ENCODE results near the gene PLCL1. TPM values are rescaled to one million over a fixed set of nuclear protein-coding genes. Genes with fewer than 3 reads are reported as not detected.

PLCL1 gene
- total RNA-seq, 1 donor from 2014 or later = 78.6 TPM

GRCh38 chr2:198146346-198146940 lies 342.1 kb downstream of the PLCL1 start:
- H3K4me3 ChIP-seq = no peak overlapping the region
- no peak for TF ChIP-seq CTCF (IDR thresholded peaks at IDR 0.05; ENCODE audit: borderline replicate concordance)
- H3K36me3 ChIP-seq = peaks cover 11% of the 10 kb centered on the region
- peaks cover 31% of the 10 kb centered on the region for H3K4me1 ChIP-seq
- peaks cover 3% of the 10 kb centered on the region for H3K9me3 ChIP-seq (replicated peaks)
- H3K27me3 ChIP-seq (ENCODE audit: low read depth) = no peaks in the 10 kb centered on the region
- intact Hi-C loops (cut with micrococcal nuclease) = no loop called here
- no peak for DNase-seq
- H3K27ac ChIP-seq (replicated peaks) = no peak overlapping the region

GRCh38 chr2:198157314-198157713 lies 352.9 kb downstream of the PLCL1 start:
- peaks cover 6% of the 10 kb centered on the region for H3K9me3 ChIP-seq (replicated peaks)
- intact Hi-C loops (cut with micrococcal nuclease) = no loop called here
- peaks cover under 1% of the 10 kb centered on the region for H3K4me1 ChIP-seq
- no peak for TF ChIP-seq CTCF (IDR thresholded peaks at IDR 0.05; ENCODE audit: borderline replicate concordance)
- no peak for DNase-seq
- no peaks in the 10 kb centered on the region for H3K27me3 ChIP-seq (ENCODE audit: low read depth)
- H3K4me3 ChIP-seq = no peak overlapping the region
- no peak overlapping the region for H3K27ac ChIP-seq (replicated peaks)
- H3K36me3 ChIP-seq = peaks cover 1% of the 10 kb centered on the region

GRCh38 chr2:198161151-198161550 lies 356.8 kb downstream of the PLCL1 start:
- Histone ChIP-seq H3K27me3 (ENCODE audit: low read depth) (no peaks in the 10 kb centered on the region), H3K9me3 (replicated peaks) (peaks cover 5% of the 10 kb centered on the region), H3K36me3 (no peaks in the 10 kb centered on the region), H3K4me3 (no peak overlapping the region), H3K4me1 (peaks cover 11% of the 10 kb centered on the region), H3K27ac (replicated peaks) (no peak overlapping the region)
- DNase-seq = no peak
- intact Hi-C loops (cut with micrococcal nuclease) = no loop called here
- TF ChIP-seq CTCF (IDR thresholded peaks at IDR 0.05; ENCODE audit: borderline replicate concordance) = no peak

GRCh38 chr2:198162276-198162675 lies 357.9 kb downstream of the PLCL1 start:
- H3K4me3 ChIP-seq = no peak overlapping the region
- no peaks in the 10 kb centered on the region for H3K27me3 ChIP-seq (ENCODE audit: low read depth)
- no peak for TF ChIP-seq CTCF (IDR thresholded peaks at IDR 0.05; ENCODE audit: borderline replicate concordance)
- intact Hi-C loops (cut with micrococcal nuclease) = no loop called here
- no peaks in the 10 kb centered on the region for H3K36me3 ChIP-seq
- H3K9me3 ChIP-seq (replicated peaks) = peaks cover under 1% of the 10 kb centered on the region
- H3K27ac ChIP-seq (replicated peaks) = no peak overlapping the region
- H3K4me1 ChIP-seq = peaks cover 11% of the 10 kb centered on the region
- DNase-seq = no peak

DNA sequence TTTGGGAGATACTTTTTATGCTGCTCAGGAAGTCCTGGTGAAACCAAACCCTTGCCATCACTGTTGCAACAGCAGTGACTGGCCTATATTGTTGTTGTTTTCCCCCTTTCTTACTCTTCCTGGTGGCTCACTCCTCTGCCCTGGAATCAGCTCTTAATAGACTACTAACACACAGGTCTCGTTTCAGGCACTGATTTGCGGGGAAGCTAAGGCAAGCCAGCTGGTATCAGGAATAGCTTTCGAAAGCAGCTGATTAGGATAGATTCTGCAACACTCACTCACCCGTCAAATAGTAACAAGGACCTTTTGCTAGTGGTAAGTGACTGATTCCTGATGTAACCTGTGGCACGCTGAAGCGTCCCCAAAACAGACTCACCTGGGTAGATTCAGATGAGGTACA lies 360.4 kb downstream of the PLCL1 start:
- H3K27me3 ChIP-seq (ENCODE audit: low read depth) = no peaks in the 10 kb centered on the region
- H3K4me1 ChIP-seq = peaks cover 11% of the 10 kb centered on the region
- H3K4me3 ChIP-seq = no peak overlapping the region
- no peaks in the 10 kb centered on the region for H3K9me3 ChIP-seq (replicated peaks)
- no peak for TF ChIP-seq CTCF (IDR thresholded peaks at IDR 0.05; ENCODE audit: borderline replicate concordance)
- DNase-seq = no peak
- no peak overlapping the region for H3K27ac ChIP-seq (replicated peaks)
- H3K36me3 ChIP-seq = no peaks in the 10 kb centered on the region
- intact Hi-C loops (cut with micrococcal nuclease) = no loop called here

All from left ventricle myocardium inferior (tissue), 1 donor.